A549 treated with RU486 at 1 μM for 4 hours (cell line): ENCODE data around the gene CYB5R3. TPM values are rescaled to one million over a fixed set of nuclear protein-coding genes. Genes with fewer than 3 reads are reported as not detected.

Source experiments
- total RNA-seq: library from RNA; stranded (reverse); fragments of 200-300 nt; extraction: Qiagen RNA extraction; gene quantifications from 5 replicates; pipeline ENCODE4 v1.2.3, GENCODE V29; 2022; ENCODE audit warnings: low read depth

The CYB5R3 gene
- total RNA-seq = 80.3 to 119 TPM (median 98.1 TPM) in 5 replicates

GRCh38 chr22:42649246-42650099, at the start of gene CYB5R3:
Gene CYB5R3, minus strand, starts transcription at chr22:42649392. Its CDS starts 77 bp downstream, at chr22:42649315.

GRCh38 chr22:42614312-42615091, 34.7 kb downstream of the CYB5R3 start, which contains the start of gene POLDIP3:
Gene POLDIP3, minus strand, starts transcription at chr22:42614883. Its CDS starts 26 bp downstream, at chr22:42614857.

Other genes starting within 250 kb of the CYB5R3 start
- gene NFAM1, start 217.0 kb downstream of the CYB5R3 start, total RNA-seq = not detected in 5 replicates
- 41.6 to 58.7 TPM (median 53.4 TPM) in 5 replicates for gene RRP7A, start 129.6 kb downstream of the CYB5R3 start, total RNA-seq
- 0.23 to 0.27 TPM (median 0.26 TPM) in 3 of 5 replicates, not detected in the others for gene SERHL2, start 95.4 kb downstream of the CYB5R3 start, total RNA-seq
- gene POLDIP3, start 34.5 kb downstream of the CYB5R3 start, total RNA-seq = 36.5 to 40.1 TPM (median 39.2 TPM) in 5 replicates
- gene ATP5MGL, start 8.8 kb downstream of the CYB5R3 start, total RNA-seq = not detected in 5 replicates
- gene A4GALT, start 71.5 kb upstream of the CYB5R3 start, total RNA-seq = 11.8 to 16.0 TPM (median 14.4 TPM) in 5 replicates
- gene ARFGAP3, start 207.9 kb upstream of the CYB5R3 start, total RNA-seq = 12.0 to 19.2 TPM (median 18.1 TPM) in 5 replicates